Body of pancreas (tissue), 4 donors: Measurements from ENCODE around the gene DYNC1LI1.

Source experiments
- POLR2A ChIP-seq, 3 donors: fragments of 450-650 bp; IDR thresholded peaks; one replicate each; pipeline ENCODE4 v1.6.1; 2016; ENCODE audit warnings: antibody characterized with exemption in 3 of 3, mild to moderate bottlenecking in 2 of 3
- TF ChIP-seq, protein P1 (sequence below), 7 experiments: fragments of 450-650 bp in 4 of 7; fragments of 200-600 bp in 3 of 7; sonication (generic) in 3 of 7; IDR thresholded peaks; one replicate each; pipeline ENCODE4 v1.5.1; 2016 to 2019; ENCODE audit warnings: antibody characterized with exemption in 7 of 7

GRCh38 chr3:32607522-32607921, 36.9 kb upstream of the DYNC1LI1 start:
- TF ChIP-seq, protein P1, sequence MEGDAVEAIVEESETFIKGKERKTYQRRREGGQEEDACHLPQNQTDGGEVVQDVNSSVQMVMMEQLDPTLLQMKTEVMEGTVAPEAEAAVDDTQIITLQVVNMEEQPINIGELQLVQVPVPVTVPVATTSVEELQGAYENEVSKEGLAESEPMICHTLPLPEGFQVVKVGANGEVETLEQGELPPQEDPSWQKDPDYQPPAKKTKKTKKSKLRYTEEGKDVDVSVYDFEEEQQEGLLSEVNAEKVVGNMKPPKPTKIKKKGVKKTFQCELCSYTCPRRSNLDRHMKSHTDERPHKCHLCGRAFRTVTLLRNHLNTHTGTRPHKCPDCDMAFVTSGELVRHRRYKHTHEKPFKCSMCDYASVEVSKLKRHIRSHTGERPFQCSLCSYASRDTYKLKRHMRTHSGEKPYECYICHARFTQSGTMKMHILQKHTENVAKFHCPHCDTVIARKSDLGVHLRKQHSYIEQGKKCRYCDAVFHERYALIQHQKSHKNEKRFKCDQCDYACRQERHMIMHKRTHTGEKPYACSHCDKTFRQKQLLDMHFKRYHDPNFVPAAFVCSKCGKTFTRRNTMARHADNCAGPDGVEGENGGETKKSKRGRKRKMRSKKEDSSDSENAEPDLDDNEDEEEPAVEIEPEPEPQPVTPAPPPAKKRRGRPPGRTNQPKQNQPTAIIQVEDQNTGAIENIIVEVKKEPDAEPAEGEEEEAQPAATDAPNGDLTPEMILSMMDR (IDR thresholded peaks at IDR 0.05) = no peak
- no peak for TF ChIP-seq POLR2A (IDR thresholded peaks at IDR 0.05)
